HG03457 (cell line): Measurements from ENCODE around the gene TGFBR3.

Experiments used
- ATAC-seq: cut with Tn5 transposase; IDR thresholded peaks from one replicate; pipeline ENCODE4 v1.9.1; 2021; ENCODE audit warnings: moderate number of reproducible peaks; ENCODE audit not compliant: unreplicated experiment

The TGFBR3 gene

DNA sequence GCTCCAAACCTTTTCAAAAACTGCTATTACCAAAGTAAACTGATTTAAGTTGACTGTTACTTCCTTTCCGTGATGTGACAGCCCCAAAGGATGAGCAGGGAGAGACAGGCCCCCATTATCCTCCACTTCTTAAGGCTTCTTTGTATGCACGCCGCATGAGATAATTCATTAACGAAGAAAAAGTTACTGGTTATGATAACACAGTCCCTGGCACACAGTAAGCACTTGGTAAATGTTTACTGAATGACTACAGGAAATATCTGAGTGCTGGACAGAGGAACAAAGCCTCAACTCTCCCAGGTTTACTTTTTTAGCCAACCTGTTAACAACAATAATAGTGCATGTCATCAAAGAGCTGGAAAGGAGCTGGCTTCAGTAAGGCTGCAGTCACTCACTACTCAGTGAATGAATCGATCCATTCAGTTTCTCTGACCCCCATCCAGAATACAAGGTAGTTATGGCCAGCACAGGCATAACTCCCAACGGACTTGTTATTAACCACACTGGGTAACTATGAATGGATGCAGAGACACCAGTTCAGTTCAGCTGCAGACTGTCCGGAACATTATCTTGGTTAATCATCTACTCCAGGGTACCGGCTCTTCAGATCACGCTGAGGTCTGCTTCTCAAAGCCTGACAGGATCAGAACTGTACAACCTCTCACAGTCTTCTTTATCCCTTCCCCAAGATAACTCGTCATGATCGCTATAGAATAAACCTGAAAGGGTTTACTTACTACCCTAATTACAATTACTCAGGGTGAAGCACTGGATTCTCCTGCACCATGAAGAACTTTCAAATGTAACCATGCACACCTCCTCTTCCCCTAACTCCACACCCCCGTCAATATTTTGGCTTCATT lies 58.3 kb downstream of the TGFBR3 start:
- ATAC-seq, result no peak

DNA sequence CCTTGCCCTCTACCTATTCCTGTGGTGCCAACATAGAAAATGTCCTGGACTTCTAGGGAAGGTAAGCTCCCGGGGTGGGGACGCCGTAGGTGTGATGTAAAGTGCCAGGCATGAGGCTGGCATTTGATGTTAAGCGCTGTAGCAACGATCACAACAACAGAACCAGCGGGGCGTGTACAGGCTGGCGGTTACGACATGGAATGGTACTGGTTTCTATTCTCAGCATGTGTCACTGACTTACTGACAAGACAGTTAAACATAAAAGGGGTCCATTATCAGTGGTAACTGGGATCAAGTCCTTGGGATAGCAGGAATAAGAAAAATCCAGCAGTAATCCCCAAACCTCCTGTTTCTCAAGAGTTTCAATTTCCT lies 58.9 kb downstream of the TGFBR3 start:
- no peak for ATAC-seq

DNA sequence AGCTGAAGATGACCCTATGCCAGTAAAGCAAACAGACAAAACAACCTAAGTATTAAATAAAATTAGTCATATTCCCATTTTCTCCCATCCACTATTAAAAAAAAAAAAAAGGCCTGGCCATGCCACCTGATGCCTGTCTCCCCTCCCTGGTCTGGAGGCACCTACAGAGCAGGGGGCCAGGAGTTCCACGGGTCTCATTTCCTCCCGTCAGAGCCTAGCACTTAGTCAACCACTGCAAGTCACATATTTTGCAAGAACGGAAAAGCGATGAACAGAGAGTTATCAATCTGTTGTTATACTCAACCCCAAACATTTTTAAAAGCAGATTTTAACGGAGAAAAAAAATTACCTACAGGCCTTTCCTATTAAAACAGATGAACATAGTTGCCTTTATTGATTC lies 59.3 kb downstream of the TGFBR3 start:
- ATAC-seq, result no peak

DNA sequence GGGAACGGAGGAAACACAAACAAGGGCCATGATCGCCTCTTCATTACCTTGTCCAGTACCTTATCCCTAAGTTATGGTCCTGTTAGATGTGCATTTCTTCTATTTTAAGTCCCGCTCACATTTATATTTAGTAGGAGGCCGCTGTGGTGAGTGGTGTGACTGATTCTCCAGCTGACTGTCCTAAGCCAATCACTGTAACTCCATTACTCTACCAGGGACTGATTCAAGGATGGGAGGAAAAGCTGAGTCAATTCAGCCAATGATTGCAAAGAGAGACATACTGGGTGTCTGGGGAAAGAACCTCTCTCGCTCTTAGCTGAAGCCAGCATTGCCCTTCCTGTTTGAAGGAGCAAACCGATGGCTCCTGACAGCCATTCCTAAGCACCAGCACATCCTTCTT lies 59.7 kb downstream of the TGFBR3 start:
- ATAC-seq, result no peak

DNA sequence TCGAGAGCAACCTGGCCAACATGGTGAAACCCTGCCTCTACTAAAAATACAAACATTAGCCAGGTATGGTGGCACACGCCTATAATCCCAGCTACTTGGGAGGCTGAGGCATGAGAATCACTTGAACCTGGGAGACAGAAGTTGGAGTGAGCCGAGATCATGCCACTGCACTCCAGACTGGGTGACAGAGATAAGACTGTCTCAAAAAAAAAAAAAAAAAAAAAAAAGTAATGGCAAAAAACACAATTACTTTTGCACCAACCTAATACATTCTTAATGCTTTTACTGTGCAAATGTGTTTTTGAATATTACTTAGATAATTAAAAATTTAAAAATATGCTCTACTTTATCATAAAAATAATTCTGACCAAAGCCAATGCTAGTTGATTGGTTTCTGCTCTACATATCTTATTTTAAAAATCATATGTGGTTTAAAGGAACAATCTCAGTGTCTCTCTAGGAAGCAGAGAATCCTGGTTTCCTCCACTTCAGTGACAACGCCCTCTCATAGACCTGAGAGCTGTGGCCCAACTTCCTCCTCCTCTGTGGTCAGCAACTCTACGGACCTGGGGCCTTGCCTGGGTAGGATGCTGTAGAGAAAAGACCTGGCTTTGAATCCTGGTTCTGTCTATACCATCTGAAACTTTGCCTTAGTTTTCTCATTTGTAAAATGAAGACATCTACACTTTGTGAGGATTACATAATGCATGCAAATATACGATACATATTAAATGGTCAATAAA lies 64.7 kb downstream of the TGFBR3 start:
- no peak for ATAC-seq

DNA sequence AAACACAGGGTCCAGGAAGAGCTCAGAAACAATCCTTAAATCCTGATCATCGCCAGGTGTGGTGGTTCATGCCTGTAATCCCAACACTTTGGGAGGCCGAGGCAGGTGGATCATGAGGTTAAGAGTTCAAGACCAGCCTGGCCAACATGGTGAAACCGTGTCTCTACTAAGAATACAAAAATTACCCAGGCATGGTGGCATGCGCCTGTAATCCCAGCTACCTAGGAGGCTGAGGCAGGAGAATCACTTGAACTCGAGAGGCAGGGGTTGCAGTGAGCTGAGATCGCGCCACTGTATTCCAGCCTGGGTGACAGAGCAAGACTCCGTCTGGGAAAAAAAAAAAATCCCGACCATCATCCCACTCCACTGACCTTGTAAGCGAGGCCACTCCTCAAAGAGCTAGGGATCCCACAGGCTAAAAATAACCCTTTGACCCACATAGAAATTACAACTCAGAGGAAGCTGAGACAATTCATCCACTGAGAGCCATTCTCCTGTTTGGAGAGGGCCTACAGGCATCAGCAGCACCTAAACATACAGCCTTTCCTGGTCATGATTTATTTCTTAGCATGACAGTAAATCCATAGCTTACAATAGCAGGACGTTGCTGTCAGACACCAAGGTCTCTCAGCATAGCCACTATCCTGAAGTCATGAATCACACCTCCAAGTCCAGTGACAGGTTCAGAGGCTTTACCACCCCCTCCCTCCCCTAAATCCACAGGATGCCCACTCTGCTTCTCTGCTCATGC lies 66.7 kb downstream of the TGFBR3 start:
- ATAC-seq, result no peak

DNA sequence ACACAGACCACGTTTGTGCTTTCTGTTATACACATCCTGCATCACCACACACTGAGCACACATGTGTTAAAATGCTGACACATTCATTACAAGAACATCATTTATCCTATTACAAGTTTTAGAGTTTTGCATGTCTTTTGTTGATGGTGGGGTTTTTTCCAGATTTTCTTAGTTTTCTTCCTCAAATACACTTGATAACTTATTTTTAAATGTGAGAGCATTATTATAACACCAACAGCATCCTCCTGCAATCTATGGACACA lies 67.3 kb downstream of the TGFBR3 start:
- no peak for ATAC-seq

DNA sequence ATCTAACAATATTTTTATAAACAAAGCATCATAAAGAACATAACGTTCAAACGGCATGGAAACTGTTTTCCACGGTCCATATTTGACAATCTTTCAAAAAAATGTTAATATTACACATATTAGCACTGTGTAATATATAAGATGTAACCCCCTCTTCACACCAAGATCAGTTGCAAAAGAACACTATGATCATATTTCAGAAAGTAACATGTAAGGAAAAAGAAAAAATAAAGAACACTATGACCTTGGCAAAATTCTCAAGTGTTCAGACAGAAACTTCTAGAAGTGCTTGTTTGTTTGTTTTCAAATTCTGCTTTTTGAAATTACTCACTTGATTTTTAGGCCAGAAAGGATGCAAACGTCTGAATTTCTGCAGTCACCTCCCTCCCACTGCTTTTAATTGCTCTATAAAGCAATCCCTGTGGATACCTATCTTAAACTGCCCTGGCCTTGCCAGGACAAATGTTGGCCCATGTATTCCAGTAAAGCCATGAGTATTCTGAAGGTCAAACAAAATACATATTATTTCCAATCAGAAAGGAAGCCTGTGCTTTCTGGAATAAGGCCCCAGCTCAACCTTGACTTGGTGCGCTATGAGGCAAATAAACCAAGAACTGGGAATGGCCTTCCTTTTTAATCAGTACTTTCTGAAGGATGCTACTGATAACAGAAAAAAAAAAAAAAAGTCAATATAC lies 68.6 kb downstream of the TGFBR3 start:
- ATAC-seq, result no peak

DNA sequence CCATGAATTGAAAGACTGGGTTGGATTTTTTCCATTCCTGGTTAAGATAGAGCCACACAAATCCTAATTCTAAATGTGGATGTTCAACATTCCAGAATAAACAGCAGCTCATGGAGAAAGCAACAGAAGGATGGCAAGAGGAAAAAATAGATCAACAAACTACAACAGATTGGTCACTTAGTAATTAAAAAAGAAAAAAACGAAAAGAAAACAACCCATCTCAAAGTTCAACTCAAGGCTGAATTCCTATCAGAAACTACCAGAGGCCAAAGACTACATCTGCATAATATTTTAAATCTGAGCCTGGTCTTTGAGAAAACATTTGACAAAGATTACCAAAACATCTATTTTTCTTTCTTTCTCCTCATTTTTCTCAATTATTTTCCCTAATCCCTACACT lies 69.9 kb downstream of the TGFBR3 start:
- ATAC-seq, result no peak

DNA sequence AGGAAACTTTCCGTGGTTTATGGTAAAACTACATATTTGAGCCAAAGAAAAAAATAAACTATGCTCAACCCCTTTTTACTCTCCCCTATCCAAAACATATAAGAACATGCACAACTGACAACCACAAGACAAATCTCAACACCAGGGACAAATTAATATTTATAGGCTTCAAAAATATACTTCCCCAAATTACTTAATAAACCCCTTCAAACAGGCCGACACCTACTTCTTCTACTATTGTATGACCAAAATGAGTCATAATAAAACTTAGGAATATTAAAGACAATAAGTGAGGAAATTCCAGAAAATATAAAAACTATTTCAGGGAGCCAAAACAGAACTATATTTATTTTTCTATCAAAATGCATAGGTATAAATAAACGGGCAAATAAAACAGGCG lies 71.5 kb downstream of the TGFBR3 start:
- no peak for ATAC-seq

DNA sequence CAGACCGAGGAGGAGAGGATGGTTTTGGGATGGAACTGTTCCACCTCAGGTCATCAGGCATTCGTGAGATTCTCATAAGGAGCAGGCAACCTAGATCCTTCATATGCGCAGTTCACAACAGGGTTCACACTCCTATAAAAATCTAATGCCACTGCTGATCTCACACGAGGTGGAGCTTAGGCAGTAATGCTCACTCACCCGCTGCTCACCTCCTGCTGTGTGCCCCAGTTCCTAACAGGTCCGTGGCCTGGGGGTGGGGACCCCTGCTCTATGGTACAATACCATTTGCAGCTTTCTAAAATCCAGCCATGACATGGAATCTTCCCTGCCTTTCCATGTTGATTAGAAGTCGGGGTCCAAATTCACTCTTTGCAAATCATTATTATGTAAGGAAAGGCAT lies 72.1 kb downstream of the TGFBR3 start:
- no peak for ATAC-seq

DNA sequence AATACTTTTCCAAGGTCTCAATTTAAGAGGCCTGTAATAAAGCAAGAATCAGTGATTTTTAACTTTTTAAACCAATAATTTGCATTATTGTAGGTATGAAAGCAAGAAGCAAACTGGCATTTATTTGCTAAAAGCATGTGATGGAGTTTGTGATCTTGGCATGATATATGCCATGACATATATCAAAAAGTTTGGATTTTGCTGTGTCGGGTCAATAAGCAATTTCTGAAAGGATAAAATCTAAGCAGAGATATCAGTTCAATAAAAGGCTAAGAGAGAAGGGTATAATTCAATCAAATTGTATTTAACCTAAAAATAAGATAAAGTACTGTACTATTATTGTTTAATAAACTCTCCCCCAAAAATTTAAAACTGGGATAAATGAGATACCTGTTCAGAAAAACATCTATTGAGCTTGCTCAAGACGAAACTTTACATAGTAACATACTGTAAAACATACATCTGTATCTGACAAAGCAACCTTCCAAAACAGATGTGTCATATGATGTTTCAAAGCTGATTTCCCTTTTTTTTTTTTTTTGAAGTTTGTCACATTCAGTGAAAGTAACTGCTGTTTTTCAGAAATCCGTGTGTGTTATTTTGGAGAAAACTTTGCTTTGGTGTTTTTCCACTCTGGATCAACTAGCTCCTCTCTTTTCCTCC lies 74.5 kb downstream of the TGFBR3 start:
- no peak for ATAC-seq

DNA sequence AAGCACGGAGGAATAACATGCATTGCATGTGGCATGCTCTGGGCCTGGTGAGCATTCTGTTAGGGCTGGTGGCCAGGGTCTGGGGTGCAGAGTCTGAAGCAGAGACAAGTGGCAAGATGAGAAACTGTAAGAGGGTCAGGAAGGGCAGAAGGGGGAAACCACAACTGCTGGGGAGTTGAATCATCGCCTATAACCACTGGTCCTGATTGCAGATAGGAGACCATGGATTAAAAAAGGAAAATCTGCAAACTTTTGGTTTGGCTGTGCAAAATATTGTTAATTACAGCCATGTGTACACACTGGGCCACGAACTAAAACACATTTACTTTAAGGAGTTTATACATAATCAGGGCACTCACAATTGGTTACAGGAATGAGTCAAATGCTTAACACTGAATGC lies 76.6 kb downstream of the TGFBR3 start:
- ATAC-seq, result no peak

DNA sequence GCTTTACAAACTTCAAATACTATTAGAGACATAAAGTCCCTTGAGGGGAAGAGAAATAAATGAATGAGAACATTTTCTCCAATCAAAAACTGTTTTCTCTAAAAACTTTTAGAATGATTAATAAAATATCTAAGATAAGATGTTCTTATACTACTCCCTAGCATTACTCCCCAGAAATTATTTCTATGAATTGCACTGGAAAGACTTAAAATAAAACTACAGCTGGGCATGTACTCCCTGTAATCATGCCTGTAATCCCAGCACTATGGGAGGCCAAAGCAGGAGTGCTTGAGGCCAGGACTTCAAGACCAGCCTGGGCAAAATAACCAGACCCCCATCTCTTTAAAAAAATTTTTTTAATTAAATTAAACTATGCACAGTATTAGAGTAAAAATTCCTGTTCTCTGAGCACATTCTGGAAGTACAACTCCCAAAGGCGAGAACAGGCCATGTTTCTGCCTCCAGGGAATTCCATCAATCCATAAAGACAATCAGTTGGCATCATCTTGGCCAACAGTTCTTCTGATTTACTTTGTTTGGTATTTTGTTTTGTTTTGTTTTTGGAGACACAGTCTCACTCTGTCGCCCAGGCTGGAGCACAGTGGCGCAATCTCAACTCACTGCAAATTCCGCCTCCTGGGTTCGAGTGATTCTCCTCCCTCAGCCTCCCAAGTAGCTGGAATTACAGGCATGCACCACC lies 77.9 kb downstream of the TGFBR3 start:
- ATAC-seq, result no peak

DNA sequence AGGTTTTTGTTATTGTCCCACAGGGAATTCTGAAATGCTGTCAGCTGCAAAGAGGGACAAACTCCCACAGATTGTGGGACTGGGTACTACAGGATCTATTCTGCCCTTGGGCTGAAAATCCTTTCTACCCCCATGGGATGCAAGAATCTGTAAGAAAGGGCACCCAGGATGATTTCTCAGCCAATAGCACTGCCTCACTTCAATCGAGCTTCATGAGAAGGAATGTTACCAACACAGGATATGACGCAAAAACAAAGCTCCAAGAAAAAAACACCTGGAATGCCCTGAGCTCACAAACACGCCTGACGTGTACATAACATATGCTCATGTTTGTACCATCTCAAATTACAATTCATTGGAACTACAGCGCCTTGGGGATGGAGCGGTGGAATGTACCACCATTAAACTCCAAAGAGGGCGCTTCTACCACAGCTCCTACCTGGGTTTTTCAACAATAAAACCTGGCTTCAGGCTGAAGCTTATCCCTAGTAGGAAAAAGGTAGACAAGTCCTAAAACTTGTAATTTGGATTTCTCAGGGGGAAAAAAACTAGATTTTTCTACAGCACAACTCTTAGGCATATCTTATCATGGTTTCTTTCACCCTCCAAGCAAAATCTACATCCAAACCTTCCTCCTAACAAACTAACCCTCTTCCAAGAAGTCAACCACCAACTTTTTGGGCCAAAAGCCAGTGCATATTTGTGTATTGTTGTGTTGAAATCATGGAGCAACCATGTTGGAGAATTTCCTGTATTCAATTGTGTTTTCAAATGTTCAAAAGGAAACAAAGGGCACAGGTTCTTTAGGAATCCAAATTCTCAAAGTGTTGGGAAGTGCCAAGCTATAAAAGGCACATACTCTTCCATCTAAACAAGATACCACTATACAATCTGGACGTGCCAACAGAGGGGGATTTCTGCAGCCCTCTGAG lies 78.9 kb downstream of the TGFBR3 start:
- no peak for ATAC-seq

DNA sequence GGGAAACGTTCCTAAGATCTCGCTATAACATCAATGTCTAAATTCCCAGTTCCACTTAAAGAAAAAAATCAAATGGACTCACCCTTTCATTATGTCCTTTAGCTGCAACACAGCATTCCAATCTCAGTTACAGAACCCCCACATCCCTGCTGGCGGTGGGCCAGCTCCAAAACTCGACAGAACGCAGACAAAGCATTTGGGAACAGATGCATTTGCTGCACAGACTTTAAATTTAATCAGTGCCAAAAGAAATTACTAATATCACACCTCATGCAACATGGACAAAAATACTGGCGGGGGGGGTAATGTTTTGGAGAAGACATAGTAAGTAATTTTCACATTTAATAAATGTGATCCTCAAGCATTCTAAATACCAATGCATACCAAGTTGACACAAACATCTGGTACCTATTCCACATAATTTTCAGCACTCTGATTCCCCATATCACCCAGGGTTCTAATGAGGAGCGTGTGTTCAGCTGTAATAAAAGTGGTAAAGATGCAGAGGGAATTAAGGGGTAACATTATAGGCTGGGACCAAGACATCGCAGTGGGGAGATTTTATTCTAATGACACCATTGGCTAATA lies 79.7 kb downstream of the TGFBR3 start:
- no peak for ATAC-seq

DNA sequence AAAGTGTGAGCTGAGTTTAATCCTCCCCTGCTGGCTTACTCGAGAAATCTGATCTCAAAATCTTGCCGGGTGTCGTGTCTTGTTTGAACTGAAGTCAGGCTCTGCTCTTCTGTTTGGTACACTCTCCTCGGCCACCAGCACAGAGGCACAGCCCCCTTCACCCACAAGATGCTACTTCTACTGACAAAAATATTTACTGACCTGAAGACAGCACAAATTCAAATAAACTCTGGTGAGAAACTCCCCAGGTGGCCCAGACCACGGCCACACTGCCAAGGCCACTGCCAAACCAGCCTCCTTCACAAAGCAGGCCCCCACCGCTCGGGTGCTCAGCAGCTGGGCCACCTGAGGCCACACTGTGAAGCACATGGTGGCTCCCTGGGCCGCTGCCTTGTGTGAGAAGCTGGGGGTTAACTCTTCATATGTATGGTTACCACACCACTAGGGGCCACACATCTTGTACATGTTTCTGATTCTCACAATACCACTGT lies 80.6 kb downstream of the TGFBR3 start:
- no peak for ATAC-seq

DNA sequence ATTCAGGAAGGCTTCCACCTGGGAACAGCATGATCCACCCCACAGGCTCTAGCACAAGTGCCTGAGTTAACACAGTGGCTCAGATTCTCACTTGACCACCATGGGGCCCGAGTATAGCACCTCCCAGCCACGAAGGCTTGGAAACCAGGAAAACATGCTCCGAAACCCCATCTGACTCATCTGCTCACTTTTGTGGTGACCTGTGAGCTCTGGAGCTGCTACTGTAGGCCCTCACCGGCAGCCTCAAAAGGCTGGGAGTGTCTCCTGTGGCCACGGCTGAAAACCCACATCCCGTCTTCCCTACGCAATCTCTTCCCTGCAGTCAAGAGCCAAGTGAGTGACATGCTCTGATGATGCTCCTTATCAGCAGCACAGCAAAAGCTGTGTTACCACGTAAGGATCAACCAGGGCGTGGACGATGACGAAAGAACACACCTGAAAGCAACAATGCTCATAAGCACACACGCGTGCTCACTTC lies 81.4 kb downstream of the TGFBR3 start:
- ATAC-seq, result no peak
